Epithelial cell of esophagus (primary cell): ENCODE measurements around the gene PWWP2B.
A peak's percentile ranks its signal among the peaks of the same experiment; 100 is the strongest.

Source experiments
- DNase-seq: peaks from one replicate; pipeline ENCODE4 v3.0.0; 2010; ENCODE audit warnings: low read depth
- H3K4me3 ChIP-seq: 2 replicates; pipeline ENCODE4 v1.5.1; 2011; ENCODE audit warnings: mild to moderate bottlenecking, low read length, control low read depth
- CTCF ChIP-seq: IDR thresholded peaks from 2 replicates; pipeline ENCODE4 v1.5.1; 2011; ENCODE audit warnings: low read depth, mild to moderate bottlenecking, low read length, control low read depth, inconsistent platforms; ENCODE audit not compliant: insufficient read depth; ENCODE audit errors: missing control alignments

PWWP2B gene

GRCh38 chr10:132420981-132421846 lies 24.2 kb downstream of the PWWP2B start:
- DNase-seq, result peak; percentile 50
- H3K4me3 ChIP-seq, result no peak overlapping the region
- TF ChIP-seq CTCF, result no peak

- TF ChIP-seq CTCF, result no peak
- H3K4me3 ChIP-seq, result no peak overlapping the region
- no peak for DNase-seq
Observed at GRCh38 chr10:132421847-132422751, 25.1 kb downstream of the PWWP2B start.

GRCh38 chr10:132422903-132423825 lies 26.2 kb downstream of the PWWP2B start:
- no peak for TF ChIP-seq CTCF
- H3K4me3 ChIP-seq, result no peak overlapping the region
- no peak for DNase-seq

GRCh38 chr10:132423966-132424861 lies 27.2 kb downstream of the PWWP2B start:
- TF ChIP-seq CTCF, result no peak
- H3K4me3 ChIP-seq, result no peak overlapping the region
- peak; percentile 87 for DNase-seq

- TF ChIP-seq CTCF, result no peak
- H3K4me3 ChIP-seq, result no peak overlapping the region
- no peak for DNase-seq
Observed at GRCh38 chr10:132425029-132425756, 28.2 kb downstream of the PWWP2B start.
